Thymus (tissue), 11 donors: ENCODE data around the gene TAF4B. TPM values are rescaled to one million over a fixed set of nuclear protein-coding genes. Genes with fewer than 3 reads are reported as not detected.
A peak's percentile ranks its signal among the peaks of the same experiment; 100 is the strongest.
"Not testable (repeated sequence)": the region's sequence is repeated elsewhere in the genome, so short reads cannot be mapped to it uniquely, and the experiment has no call there.

Experiments used
- DNase-seq, 9 donors: peaks; one replicate each; pipeline ENCODE4 v3.0.0-alpha.2; 2013; ENCODE audit warnings: low spot score in 9 of 9, low read depth in 6 of 9, missing footprints in 1 of 9
- H3K27ac ChIP-seq, 2 donors: one replicate each; pipeline ENCODE4 v1.5.1; 2013; ENCODE audit warnings: control low read depth in 1 of 2, low read depth in 1 of 2, low read length in 1 of 2, mild to moderate bottlenecking in 1 of 2, moderate library complexity in 1 of 2
- H3K27me3 ChIP-seq, 2 donors: one replicate each; pipeline ENCODE4 v1.5.1; 2013; ENCODE audit warnings: low read length in 1 of 2; ENCODE audit not compliant: control insufficient read depth in 2 of 2, insufficient read depth in 1 of 2
- H3K36me3 ChIP-seq, 2 donors: one replicate each; pipeline ENCODE4 v1.5.1; 2013; ENCODE audit warnings: low read length in 1 of 2, mild to moderate bottlenecking in 1 of 2, moderate library complexity in 1 of 2; ENCODE audit not compliant: control insufficient read depth in 2 of 2, insufficient read depth in 2 of 2
- H3K4me1 ChIP-seq, 2 donors: one replicate each; pipeline ENCODE4 v1.5.1; 2013; ENCODE audit warnings: low read length in 2 of 2; ENCODE audit not compliant: control insufficient read depth in 2 of 2, insufficient read depth in 2 of 2
- H3K4me3 ChIP-seq, 2 donors: one replicate each; pipeline ENCODE4 v1.5.1; 2013; ENCODE audit warnings: low read length in 2 of 2, control low read depth in 1 of 2, mild to moderate bottlenecking in 1 of 2
- H3K9me3 ChIP-seq, 2 donors: one replicate each; pipeline ENCODE4 v1.5.1; 2013; ENCODE audit warnings: low read length in 1 of 2, mild to moderate bottlenecking in 1 of 2; ENCODE audit not compliant: control insufficient read depth in 2 of 2, insufficient read depth in 1 of 2
- WGBS: extraction: QIAGEN DNeasy Blood & Tissue Kit; methylation state at CpG from one replicate; pipeline ENCODE4 v1.1.7; 2013; 5-methylcytosine and 5-hydroxymethylcytosine counted together
- polyA plus RNA-seq: library from polyadenylated mRNA; stranded (reverse); fragments of 200-250 nt; gene quantifications from one replicate; pipeline ENCODE4 v1.2.3, GENCODE V29; 2013
- total RNA-seq: library from RNA; stranded (reverse); fragments of 120-200 nt; gene quantifications from one replicate; pipeline ENCODE4 v1.2.4, GENCODE V29; 2013
- donor health status: healthy.

TAF4B gene
- total and polyA plus RNA-seq, 2 donors, result 6.8 to 7.5 TPM

DNA sequence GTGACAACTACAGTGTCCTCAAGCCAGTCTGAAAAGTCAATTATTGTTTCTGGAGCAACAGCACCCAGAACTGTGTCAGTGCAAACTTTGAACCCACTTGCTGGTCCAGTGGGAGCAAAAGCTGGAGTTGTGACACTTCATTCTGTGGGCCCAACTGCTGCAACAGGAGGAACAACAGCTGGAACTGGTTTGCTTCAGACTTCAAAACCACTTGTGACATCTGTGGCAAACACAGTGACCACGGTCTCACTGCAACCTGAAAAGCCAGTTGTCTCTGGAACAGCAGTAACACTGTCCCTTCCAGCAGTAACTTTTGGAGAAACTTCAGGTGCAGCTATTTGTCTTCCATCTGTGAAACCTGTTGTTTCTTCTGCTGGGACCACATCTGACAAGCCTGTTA, 59.8 kb downstream of the TAF4B start:
- peak in 1 of 9 donors; percentile 4 for DNase-seq
- WGBS, result 19% methylated on average over 1 of the region's 1 CpG
- Histone ChIP-seq H3K9me3 (no peaks in the 10 kb centered on the region), H3K4me1 (no peaks in the 10 kb centered on the region), H3K36me3 (peaks cover 3 to 5% of the 10 kb centered on the region in 2 donors), H3K27me3 (no peaks in the 10 kb centered on the region), H3K4me3 (no peak overlapping the region), H3K27ac (no peak overlapping the region)

DNA sequence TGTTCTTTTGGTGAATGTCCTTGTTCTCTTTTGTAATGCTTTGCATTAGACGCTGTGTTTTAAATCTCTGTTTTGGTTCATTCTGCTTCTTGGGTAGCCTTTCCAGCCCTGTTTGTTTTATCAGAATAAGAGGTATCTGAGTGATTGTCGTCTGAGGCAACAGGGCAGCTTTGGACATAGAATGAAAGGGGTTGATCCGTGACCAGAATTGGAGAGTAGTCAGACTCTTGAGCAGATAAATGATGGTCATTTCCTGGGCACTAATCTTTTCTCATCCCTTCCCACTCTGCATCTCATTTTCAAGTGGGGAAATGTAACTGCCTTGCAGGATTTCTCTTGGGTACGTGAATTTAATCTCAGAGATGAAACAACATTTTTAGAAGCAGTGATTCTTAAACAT, 61.4 kb downstream of the TAF4B start:
- Histone ChIP-seq H3K27me3 (no peaks in the 10 kb centered on the region), H3K4me3 (no peak overlapping the region), H3K36me3 (peaks cover 3 to 5% of the 10 kb centered on the region in 2 donors), H3K27ac (no peak overlapping the region), H3K4me1 (no peaks in the 10 kb centered on the region), H3K9me3 (no peaks in the 10 kb centered on the region)
- 99% methylated on average over 4 of the region's 4 CpGs for WGBS
- DNase-seq, result no peak

DNA sequence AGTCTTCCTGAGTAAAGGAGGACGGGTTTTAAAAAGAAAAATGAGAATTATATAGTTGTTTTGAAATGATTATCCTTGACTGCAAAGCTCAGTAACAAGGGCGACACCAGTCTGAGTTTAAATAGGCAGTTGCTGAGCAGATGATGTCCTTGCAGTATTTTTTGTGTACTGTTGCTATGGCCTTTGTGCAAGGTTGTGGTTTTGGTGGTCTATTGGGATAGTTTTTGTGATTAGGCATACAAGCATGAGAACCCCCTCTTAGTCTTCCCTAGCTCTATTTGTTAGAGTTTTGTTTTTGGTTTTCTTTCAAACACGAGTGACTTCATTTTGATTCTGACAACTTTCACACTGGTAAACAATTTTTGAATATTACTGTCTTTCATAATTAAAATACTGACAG, 64.1 kb downstream of the TAF4B start:
- Histone ChIP-seq H3K4me1 (no peaks in the 10 kb centered on the region), H3K27ac (no peak overlapping the region), H3K36me3 (peaks cover 2 to 3% of the 10 kb centered on the region in 2 donors), H3K4me3 (no peak overlapping the region), H3K27me3 (no peaks in the 10 kb centered on the region), H3K9me3 (no peaks in the 10 kb centered on the region)
- no peak for DNase-seq
- 91% methylated on average over 3 of the region's 3 CpGs for WGBS

DNA sequence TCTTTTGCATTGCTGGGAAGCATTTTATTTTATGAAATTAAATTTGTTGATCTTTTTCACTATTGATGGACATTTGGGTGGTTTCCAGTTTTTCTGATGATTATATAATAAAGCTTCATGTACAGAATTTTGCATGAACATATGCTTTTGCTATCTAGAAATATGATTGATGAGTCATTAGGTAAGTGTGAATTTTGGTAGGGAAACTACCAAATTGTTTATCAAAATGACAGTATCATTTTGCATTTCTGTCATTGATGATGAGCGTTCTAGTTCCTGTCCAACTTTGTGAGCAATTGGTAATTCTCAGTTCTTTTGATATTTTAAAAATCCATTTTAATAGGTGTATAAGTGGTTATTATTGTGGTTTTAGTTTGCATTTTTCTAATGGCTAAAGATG, 67.7 kb downstream of the TAF4B start:
- Histone ChIP-seq H3K4me1 (no peaks in the 10 kb centered on the region), H3K4me3 (no peak overlapping the region), H3K9me3 (no peaks in the 10 kb centered on the region), H3K36me3 (no peaks in the 10 kb centered on the region), H3K27me3 (no peaks in the 10 kb centered on the region), H3K27ac (no peak overlapping the region)
- DNase-seq, result no peak
- 97% methylated on average over 1 of the region's 1 CpG for WGBS

DNA sequence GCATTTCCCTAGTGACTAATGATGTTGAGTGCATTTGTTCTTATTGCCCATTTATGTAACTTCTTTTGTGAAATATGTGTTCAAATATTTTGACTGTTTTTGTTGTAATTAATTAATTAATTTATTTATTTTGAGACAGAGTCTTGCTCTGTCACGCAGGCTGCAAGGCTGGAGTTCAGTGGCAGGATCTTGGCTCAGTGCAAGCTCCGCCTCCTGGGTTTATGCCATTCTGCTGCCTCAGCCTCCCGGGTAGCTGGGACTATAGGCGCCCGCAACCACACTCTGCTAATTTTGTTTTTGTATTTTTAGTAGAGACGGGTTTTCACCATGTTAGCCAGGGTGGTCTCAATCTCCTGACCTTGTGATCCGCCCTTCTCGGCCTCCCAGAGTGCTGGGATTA, 71.9 kb downstream of the TAF4B start:
- no peaks in the 10 kb centered on the region for H3K9me3 ChIP-seq
- 97% methylated on average over 8 of the region's 8 CpGs for WGBS
- no peaks in the 10 kb centered on the region for H3K36me3 ChIP-seq

DNA sequence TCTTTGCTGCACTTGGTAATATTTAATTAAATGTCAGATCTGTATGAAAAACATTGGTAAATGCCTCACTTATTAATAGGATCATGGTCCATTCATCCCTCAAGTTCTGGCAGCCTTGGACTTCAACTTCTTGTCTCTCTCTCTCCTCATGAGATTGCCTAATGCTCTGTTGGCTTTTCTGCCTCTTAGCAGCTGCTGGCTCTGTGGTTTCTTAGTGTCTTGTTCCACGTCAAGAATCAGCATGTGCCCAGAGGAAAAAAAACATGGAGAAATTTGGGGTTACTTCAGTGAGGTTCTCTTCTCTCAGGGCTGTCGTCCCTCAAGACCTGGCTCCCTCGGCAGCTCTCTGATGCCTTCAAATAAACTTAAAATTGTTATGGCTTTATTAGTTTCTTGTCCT, 75.4 kb downstream of the TAF4B start:
- Histone ChIP-seq H3K9me3 (no peaks in the 10 kb centered on the region), H3K36me3 (no peaks in the 10 kb centered on the region), H3K4me3 (no peak overlapping the region), H3K4me1 (no peaks in the 10 kb centered on the region), H3K27ac (no peak overlapping the region), H3K27me3 (no peaks in the 10 kb centered on the region)
- WGBS, result 73% methylated on average over 3 of the region's 3 CpGs
- DNase-seq, result no peak

More for the DNA sequence above, 71.9 kb downstream of the TAF4B start:
- Histone ChIP-seq H3K27ac (no peak overlapping the region), H3K4me1 (no peaks in the 10 kb centered on the region), H3K4me3 (no peak overlapping the region), H3K27me3 (no peaks in the 10 kb centered on the region)
- no peak for DNase-seq

DNA sequence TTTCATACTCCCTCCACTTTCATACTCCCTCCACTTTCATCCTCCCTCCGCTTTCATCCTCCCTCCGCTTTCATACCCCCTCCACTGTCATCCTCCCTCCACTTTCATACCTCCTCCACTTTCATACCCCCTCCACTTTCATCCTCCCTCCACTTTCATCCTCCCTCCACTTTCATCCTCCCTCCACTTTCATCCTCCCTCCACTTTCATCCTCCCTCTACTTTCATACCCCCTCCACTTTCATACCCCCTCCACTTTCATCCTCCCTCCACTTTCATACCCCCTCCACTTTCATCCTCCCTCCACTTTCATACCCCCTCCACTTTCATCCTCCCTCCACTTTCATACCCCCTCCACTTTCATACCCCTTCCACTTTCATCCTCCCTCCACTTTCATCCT, 77.0 kb downstream of the TAF4B start:
- not testable (repeated sequence) for H3K4me1 ChIP-seq, H3K4me3 ChIP-seq, DNase-seq, H3K27me3 ChIP-seq, H3K9me3 ChIP-seq, H3K36me3 ChIP-seq, H3K27ac ChIP-seq
- WGBS, result 99% methylated on average over 2 of the region's 2 CpGs

DNA sequence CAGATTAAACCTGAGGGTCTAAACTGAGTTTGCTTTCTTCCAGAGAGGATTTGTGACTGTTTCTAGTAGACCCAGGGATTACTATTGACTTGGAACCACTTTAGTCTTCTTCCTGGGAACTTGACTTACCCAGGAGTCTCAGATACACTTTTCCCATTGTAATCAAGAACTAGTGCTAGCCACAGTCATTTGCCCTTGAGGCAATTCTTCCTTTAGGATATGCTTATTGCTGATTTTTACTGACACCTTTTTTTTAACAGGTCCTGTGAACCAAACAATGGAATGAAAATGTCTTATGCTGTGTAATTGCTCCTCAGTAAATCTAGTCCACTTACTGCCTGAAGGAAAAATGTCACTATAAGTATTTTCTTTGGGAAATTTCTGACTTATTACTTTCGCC, 78.3 kb downstream of the TAF4B start:
- no peaks in the 10 kb centered on the region for H3K27me3 ChIP-seq
- H3K36me3 ChIP-seq, result no peaks in the 10 kb centered on the region
- no peak overlapping the region for H3K27ac ChIP-seq
- no peak for DNase-seq
- 99% methylated on average over 1 of the region's 1 CpG for WGBS
- no peaks in the 10 kb centered on the region for H3K4me1 ChIP-seq
- no peaks in the 10 kb centered on the region for H3K9me3 ChIP-seq
- H3K4me3 ChIP-seq, result no peak overlapping the region

DNA sequence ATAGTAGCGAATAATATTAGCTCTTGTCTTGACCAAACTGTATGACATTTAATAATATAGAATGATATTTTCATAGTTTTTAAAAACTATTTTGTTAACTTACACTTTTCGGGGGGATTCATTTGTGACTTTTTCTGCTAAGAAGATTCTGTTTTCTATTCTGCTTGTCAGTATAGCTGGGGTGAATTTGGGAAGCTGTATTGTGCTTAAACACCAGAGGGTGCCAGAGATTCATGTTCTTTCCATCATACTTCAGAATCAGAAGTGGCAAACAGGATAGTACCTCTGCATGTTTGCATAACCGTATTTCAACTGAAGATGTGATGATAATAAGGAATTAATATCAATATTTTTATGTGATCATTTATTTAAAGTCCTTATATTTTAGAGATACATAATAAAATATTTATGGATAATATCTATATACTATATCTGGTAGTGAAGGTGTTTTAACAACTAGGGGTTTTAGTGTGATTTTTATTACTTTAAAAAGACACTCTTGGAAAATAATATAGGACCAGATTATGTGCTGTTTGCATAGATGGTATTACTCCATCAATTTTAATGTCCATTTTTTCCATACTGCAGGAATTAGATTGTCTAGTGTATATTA, 81.0 kb downstream of the TAF4B start:
- peak in 8 of 9 donors; percentile 13 to 63 (median 30) for DNase-seq
- H3K36me3 ChIP-seq, result no peaks in the 10 kb centered on the region
- H3K9me3 ChIP-seq, result no peaks in the 10 kb centered on the region
- no peak overlapping the region for H3K27ac ChIP-seq
- no peaks in the 10 kb centered on the region for H3K27me3 ChIP-seq
- no peak overlapping the region for H3K4me3 ChIP-seq
- 75% methylated on average over 3 of the region's 3 CpGs for WGBS
- no peaks in the 10 kb centered on the region for H3K4me1 ChIP-seq

DNA sequence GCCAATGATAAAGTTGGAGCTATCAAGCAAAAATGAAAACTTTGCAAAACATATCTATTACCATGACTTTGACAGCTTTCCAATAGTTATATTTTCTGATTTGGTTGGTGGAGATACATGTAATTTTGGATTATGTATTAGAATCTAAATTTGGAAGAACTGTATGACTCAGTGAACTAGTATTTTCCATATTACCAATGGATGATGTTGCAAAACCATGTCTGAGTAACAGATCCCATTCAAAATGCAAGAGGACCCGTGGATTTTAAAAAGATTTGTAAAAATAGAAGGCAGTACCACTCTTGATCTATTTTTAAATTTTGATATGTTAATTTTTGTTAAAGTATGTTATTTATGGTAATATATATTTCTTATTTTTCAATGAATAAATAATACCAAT, 83.0 kb downstream of the TAF4B start:
- H3K36me3 ChIP-seq, result no peaks in the 10 kb centered on the region
- H3K9me3 ChIP-seq, result no peaks in the 10 kb centered on the region
- 96% methylated on average over 1 of the region's 1 CpG for WGBS
- H3K4me3 ChIP-seq, result no peak overlapping the region
- DNase-seq, result no peak
- H3K27me3 ChIP-seq, result no peaks in the 10 kb centered on the region
- no peak overlapping the region for H3K27ac ChIP-seq
- H3K4me1 ChIP-seq, result no peaks in the 10 kb centered on the region
